GM20000 (cell line): ENCODE measurements around the gene C1orf56.

ENCODE experiments used
- DNase-seq: peaks from one replicate; pipeline ENCODE4 v3.0.0; 2012; ENCODE audit warnings: low spot score
- TF ChIP-seq, protein P1 (sequence below): IDR thresholded peaks from 2 replicates; pipeline ENCODE4 v1.5.1; 2012; ENCODE audit warnings: mild to moderate bottlenecking, control low read depth; ENCODE audit errors: extremely low read depth, missing control alignments

Gene C1orf56

DNA sequence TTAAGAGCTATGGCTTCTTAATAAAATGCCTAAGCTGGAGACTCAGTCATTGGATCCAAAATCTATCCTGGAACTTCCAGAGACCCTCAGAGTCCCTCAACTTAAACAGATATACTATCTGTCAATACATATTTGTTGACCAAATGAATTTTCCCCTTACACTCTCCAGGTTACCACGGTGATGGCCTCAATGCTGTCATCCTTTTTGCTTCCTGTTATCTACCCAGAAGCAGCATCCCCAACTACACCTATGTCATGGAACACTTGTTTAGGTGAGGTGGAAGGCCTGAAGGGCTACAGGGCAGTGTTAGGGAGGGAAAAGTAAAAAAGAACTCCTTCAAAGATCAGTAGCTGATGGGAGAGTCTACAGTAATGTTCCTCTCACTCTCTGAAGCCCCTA is 4.4 kb upstream of the C1orf56 start:
- DNase-seq: no peak
- TF ChIP-seq, protein P1, sequence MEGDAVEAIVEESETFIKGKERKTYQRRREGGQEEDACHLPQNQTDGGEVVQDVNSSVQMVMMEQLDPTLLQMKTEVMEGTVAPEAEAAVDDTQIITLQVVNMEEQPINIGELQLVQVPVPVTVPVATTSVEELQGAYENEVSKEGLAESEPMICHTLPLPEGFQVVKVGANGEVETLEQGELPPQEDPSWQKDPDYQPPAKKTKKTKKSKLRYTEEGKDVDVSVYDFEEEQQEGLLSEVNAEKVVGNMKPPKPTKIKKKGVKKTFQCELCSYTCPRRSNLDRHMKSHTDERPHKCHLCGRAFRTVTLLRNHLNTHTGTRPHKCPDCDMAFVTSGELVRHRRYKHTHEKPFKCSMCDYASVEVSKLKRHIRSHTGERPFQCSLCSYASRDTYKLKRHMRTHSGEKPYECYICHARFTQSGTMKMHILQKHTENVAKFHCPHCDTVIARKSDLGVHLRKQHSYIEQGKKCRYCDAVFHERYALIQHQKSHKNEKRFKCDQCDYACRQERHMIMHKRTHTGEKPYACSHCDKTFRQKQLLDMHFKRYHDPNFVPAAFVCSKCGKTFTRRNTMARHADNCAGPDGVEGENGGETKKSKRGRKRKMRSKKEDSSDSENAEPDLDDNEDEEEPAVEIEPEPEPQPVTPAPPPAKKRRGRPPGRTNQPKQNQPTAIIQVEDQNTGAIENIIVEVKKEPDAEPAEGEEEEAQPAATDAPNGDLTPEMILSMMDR: no peak

DNA sequence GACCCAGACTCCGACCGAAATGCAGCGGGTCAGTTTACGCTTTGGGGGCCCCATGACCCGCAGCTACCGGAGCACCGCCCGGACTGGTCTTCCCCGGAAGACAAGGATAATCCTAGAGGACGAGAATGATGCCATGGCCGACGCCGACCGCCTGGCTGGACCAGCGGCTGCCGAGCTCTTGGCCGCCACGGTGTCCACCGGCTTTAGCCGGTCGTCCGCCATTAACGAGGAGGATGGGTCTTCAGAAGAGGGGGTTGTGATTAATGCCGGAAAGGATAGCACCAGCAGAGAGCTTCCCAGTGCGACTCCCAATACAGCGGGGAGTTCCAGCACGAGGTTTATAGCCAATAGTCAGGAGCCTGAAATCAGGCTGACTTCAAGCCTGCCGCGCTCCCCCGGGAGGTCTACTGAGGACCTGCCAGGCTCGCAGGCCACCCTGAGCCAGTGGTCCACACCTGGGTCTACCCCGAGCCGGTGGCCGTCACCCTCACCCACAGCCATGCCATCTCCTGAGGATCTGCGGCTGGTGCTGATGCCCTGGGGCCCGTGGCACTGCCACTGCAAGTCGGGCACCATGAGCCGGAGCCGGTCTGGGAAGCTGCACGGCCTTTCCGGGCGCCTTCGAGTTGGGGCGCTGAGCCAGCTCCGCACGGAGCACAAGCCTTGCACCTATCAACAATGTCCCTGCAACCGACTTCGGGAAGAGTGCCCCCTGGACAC is 534 bp downstream of the C1orf56 start:
- TF ChIP-seq, protein P1: peak; percentile 42
- DNase-seq: peak; percentile 85

DNA sequence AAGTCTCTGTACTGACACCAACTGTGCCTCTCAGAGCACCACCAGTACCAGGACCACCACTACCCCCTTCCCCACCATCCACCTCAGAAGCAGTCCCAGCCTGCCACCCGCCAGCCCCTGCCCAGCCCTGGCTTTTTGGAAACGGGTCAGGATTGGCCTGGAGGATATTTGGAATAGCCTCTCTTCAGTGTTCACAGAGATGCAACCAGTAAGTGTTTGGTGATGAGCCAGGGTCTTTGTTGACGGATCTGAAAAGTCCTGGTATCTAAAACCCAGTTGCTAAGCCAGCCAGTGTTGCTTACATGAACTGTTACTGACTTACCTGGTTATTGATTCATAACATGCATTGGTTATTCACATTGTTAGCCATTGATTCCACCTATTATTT is 1.1 kb downstream of the C1orf56 start:
- TF ChIP-seq, protein P1: no peak
- DNase-seq: no peak

DNA sequence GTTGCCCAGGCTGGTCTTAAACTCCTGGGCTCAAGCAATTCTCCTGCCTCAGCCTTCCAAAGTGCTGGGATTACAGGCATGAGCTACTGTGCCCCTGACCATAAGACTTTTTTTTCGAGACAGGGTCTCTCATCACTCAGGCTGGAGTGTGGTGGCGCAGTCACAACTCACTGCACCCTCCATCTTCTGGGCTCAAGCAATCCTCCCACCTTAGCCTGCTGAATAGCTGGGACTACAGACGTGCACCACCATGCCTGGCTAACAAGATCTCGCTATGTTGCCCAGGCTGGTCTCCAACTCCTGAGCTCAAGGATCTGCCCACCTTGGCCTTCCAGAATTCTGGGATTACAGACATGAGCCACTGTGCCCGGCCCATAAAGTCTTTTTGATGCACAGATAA is 1.9 kb downstream of the C1orf56 start:
- TF ChIP-seq, protein P1: no peak
- no peak for DNase-seq

DNA sequence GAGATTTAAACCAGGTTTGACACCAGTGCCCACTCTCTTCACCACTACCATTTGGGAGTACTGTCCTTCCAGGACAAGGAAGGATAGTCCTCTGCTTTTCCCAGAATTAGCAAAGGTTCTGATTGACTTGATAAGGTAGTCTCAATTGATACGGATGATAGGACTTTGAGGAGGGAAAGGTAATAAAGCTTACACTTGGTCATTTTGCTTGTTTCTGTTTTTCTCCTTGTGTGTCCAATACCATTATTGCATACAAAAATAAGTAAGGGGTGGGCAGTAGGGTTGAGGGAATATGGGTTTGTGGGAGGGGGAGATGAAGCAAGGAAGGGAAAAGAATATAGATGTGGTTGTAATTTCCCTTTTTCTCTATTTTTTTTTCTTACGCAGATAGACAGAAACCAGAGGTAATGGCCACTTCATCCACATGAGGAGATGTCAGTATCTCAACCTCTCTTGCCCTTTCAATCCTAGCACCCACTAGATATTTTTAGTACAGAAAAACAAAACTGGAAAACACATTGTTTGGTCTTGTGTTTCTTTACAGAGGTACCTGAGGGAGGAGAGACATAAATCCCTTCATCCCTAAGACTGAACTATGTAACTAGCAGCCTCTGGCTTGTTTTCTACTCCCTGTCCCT is 2.6 kb downstream of the C1orf56 start:
- TF ChIP-seq, protein P1: no peak
- DNase-seq: no peak

DNA sequence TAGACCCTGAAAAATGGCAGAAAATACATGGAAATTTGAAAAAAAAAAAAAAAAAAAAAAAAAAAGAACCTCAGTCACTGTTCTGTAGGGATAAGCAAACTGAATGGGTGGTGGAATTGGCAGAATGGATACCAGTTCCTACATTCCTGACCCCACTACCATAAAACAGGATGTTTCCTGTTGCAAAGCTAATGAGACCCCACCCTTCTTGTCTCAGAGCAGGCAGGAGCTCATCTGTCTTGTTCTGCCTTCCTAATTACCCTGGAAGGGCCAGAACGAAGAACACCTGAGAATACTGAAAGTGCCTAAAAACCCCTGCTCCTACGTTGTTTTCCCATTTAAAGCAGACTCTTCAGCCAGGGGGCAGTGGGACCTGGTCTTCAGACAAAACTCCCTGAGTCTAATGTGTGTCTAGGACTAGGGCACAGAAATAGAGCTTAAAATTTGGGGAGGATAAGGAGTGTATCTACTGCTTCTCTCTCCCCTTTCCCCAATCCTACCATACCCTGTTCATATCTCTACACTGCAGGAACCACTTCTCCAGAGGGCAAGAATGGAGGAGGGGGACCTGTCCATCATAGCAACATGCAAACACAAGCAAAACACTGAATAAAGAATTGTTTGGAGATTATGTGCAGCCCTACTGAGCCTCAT is 3.9 kb downstream of the C1orf56 start:
- TF ChIP-seq, protein P1: no peak
- no peak for DNase-seq

DNA sequence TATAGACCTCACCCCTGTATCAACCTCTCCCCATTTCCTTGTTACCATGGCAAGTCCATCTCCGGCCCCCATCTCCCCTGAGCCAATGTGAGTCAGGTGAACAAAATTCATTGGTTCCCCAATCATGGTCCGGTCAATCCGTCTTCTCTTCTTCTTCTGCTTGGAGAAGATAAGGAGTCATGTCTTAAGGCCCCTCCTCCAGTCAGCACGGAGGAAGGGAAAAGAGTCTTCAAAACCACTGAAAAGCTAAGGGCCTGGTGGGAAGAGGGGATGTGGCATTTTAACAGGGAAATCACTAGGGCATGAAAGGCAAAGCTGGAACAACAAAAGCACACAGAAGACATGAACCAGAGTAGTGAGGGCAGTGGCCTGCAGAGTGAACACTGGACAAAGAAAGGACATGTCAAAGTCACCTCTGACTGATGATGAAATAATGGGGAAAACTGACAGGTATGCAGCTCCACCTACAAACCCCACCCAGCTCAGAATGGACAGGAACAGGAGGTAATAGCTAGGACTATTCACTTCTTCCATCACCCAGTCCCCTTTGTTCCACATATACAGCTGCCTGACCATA is 7.5 kb downstream of the C1orf56 start:
- TF ChIP-seq, protein P1: no peak

More for the DNA sequence above, 7.5 kb downstream of the C1orf56 start:
- DNase-seq: no peak
